ENCODE data around the gene VSTM2L.

VSTM2L gene

DNA sequence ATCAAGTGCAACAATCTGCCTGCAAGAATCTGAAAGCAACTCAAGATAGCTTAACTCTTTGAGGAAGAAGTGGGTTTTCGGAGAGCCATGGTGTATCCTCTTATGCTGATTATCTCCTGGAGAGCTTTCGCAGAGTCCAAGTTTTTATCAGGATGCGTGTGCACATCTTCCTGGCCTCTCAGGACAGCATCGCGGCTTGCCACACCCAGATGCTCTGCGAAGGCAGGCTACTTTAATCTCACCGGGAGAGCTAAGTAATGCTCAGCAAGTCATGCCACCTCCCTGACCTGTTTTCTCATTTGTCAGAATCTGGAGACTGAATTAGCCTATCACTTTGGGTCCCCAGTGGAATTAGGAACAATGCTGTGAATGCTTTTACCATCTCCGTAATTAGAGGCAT lies 77.5 kb downstream of the VSTM2L start:
- TF ChIP-seq CTCF (IDR thresholded peaks at IDR 0.05; ENCODE audit: low read depth, low read length) = no peak
- DNase-seq (ENCODE audit: low read depth in 2 of 2) = no peak
- no peak overlapping the region for H3K4me3 ChIP-seq (replicated peaks in 1 of 2; ENCODE audit: low read depth in 2 of 2, low read length in 2 of 2)

DNA sequence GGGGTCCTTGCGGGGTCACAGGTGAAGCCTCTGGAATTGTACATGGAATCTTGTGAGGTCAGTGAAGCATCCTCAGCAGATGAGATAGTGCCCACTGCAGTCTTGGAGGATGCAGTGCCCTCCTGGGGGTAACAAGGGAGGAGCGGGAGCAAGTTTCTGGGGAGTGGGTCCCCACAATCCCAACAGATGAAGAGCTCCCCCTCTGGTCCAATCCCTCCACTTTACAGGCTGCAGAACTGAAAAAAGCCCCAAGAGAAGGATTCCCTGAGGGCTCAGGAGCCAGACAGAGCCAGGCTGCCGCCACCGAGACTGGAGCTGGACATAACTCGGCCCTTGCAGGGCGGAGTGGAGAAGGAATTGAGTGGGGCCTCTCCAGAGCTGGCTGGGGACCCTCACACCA lies 77.9 kb downstream of the VSTM2L start:
- no peak for TF ChIP-seq CTCF (IDR thresholded peaks at IDR 0.05; ENCODE audit: low read depth, low read length)
- DNase-seq (ENCODE audit: low read depth in 2 of 2) = no peak
- H3K4me3 ChIP-seq (replicated peaks in 1 of 2; ENCODE audit: low read depth in 2 of 2, low read length in 2 of 2) = no peak overlapping the region

DNA sequence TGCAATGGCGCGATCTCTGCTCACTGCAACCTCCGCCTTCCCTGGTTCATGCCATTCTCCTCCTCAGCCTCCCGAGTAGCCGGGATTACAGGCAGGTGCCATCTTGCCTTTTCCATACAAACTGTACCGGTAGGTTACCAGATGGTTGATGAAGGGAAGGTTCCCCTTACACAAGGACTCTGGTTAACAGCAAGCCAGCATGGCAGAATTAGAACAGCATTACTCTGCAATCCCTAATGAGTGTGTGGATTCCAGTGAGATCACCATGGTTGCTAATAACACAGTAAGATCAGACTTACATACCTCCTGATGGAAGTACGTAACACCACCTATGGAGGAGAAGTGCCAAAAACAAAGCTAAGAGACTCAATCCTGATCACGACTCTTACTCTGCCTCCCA lies 78.6 kb downstream of the VSTM2L start:
- no peak for DNase-seq (ENCODE audit: low read depth in 2 of 2)
- H3K4me3 ChIP-seq (replicated peaks in 1 of 2; ENCODE audit: low read depth in 2 of 2, low read length in 2 of 2) = no peak overlapping the region
- TF ChIP-seq CTCF (IDR thresholded peaks at IDR 0.05; ENCODE audit: low read depth, low read length) = no peak

- DNase-seq (ENCODE audit: low read depth in 2 of 2) = no peak
- H3K4me3 ChIP-seq (replicated peaks in 1 of 2; ENCODE audit: low read depth in 2 of 2, low read length in 2 of 2) = no peak overlapping the region
- TF ChIP-seq CTCF (IDR thresholded peaks at IDR 0.05; ENCODE audit: low read depth, low read length) = no peak
These were observed 80.4 kb downstream of the VSTM2L start for GRCh38 chr20:37983286-37983685.

GRCh38 chr20:37984018-37984785 lies 81.3 kb downstream of the VSTM2L start:
- no peak for TF ChIP-seq CTCF (IDR thresholded peaks at IDR 0.05; ENCODE audit: low read depth, low read length)
- DNase-seq (ENCODE audit: low read depth in 2 of 2) = no peak
- H3K4me3 ChIP-seq (replicated peaks in 1 of 2; ENCODE audit: low read depth in 2 of 2, low read length in 2 of 2) = no peak overlapping the region

GRCh38 chr20:37986044-37986858 lies 83.3 kb downstream of the VSTM2L start:
- TF ChIP-seq CTCF (IDR thresholded peaks at IDR 0.05; ENCODE audit: low read depth, low read length) = no peak
- no peak overlapping the region for H3K4me3 ChIP-seq (replicated peaks in 1 of 2; ENCODE audit: low read depth in 2 of 2, low read length in 2 of 2)
- DNase-seq (ENCODE audit: low read depth in 2 of 2) = no peak

Data from cardiac fibroblast (primary cell).